ENCODE results near the gene PTPRG. TPM values are rescaled to one million over a fixed set of nuclear protein-coding genes. Genes with fewer than 3 reads are reported as not detected.

Gene PTPRG
- total RNA-seq, 1 donor from 2014 or later, result 39.6 TPM

GRCh38 chr3:61646851-61647525, 85.6 kb downstream of the PTPRG start:
- no peak overlapping the region for H2AFZ ChIP-seq (ENCODE audit: low read depth, low read length)
- no peak overlapping the region for H3K27ac Mint-ChIP-seq (ENCODE audit: unreplicated experiment)
- H3K4me1 Mint-ChIP-seq (ENCODE audit: low read depth, unreplicated experiment), result no peaks in the 10 kb centered on the region
- H3K36me3 ChIP-seq (ENCODE audit: insufficient read depth, low read length), result no peaks in the 10 kb centered on the region
- no peak overlapping the region for H3K4me3 Mint-ChIP-seq (ENCODE audit: unreplicated experiment)
- H4K20me1 ChIP-seq (ENCODE audit: insufficient read depth, low read length), result peaks cover 36% of the 10 kb centered on the region
- H3K4me1 ChIP-seq (ENCODE audit: insufficient read depth, low read length), result no peaks in the 10 kb centered on the region
- H3K9me3 ChIP-seq (ENCODE audit: insufficient read depth, low read depth, low read length), result no peaks in the 10 kb centered on the region
- no peak for FAIRE-seq
- H3K27me3 ChIP-seq (ENCODE audit: insufficient read depth, low read length), result no peaks in the 10 kb centered on the region
- no peak overlapping the region for H3K27ac ChIP-seq (ENCODE audit: low read depth, low read length)
- no peak overlapping the region for H3K4me2 ChIP-seq (ENCODE audit: low read length)
- no peak for TF ChIP-seq EZH2 (IDR thresholded peaks at IDR 0.05; ENCODE audit: insufficient read depth, low read length)
- TF ChIP-seq CTCF (IDR thresholded peaks at IDR 0.05; ENCODE audit: insufficient read depth, low read depth, low read length), result no peak
- H3K9me3 Mint-ChIP-seq (ENCODE audit: unreplicated experiment), result peaks cover 6% of the 10 kb centered on the region
- DNase-seq (ENCODE audit: low read depth), result no peak
- H3K36me3 Mint-ChIP-seq (ENCODE audit: low read depth, unreplicated experiment), result peaks cover 5% of the 10 kb centered on the region
- no peak overlapping the region for H3K9ac ChIP-seq (ENCODE audit: low read length)
- peaks cover 26% of the 10 kb centered on the region for H3K79me2 ChIP-seq (ENCODE audit: insufficient read depth, low read length)
- no peak overlapping the region for H3K4me3 ChIP-seq (ENCODE audit: insufficient read depth, low read depth, low read length)
- no peaks in the 10 kb centered on the region for H3K27me3 Mint-ChIP-seq (ENCODE audit: low read depth, unreplicated experiment)

- no peak overlapping the region for H3K4me3 ChIP-seq (ENCODE audit: insufficient read depth, low read depth, low read length)
- FAIRE-seq, result no peak
Observed at GRCh38 chr3:61648481-61648880, 87.1 kb downstream of the PTPRG start.

More at GRCh38 chr3:61648481-61648880, 87.1 kb downstream of the PTPRG start:
- Mint-ChIP-seq H3K4me3 (ENCODE audit: unreplicated experiment) (no peak overlapping the region), H3K27ac (ENCODE audit: unreplicated experiment) (no peak overlapping the region), H3K36me3 (ENCODE audit: low read depth, unreplicated experiment) (peaks cover 5% of the 10 kb centered on the region), H3K4me1 (ENCODE audit: low read depth, unreplicated experiment) (no peaks in the 10 kb centered on the region), H3K27me3 (ENCODE audit: low read depth, unreplicated experiment) (no peaks in the 10 kb centered on the region), H3K9me3 (ENCODE audit: unreplicated experiment) (peaks cover 6% of the 10 kb centered on the region)
- no peak for TF ChIP-seq EZH2 (IDR thresholded peaks at IDR 0.05; ENCODE audit: insufficient read depth, low read length)
- no peak for TF ChIP-seq CTCF (IDR thresholded peaks at IDR 0.05; ENCODE audit: insufficient read depth, low read depth, low read length)
- Histone ChIP-seq H3K36me3 (ENCODE audit: insufficient read depth, low read length) (no peaks in the 10 kb centered on the region), H3K4me1 (ENCODE audit: insufficient read depth, low read length) (no peaks in the 10 kb centered on the region), H3K79me2 (ENCODE audit: insufficient read depth, low read length) (peaks cover 20% of the 10 kb centered on the region), H2AFZ (ENCODE audit: low read depth, low read length) (no peak overlapping the region), H3K4me2 (ENCODE audit: low read length) (no peak overlapping the region), H3K9ac (ENCODE audit: low read length) (no peak overlapping the region), H4K20me1 (ENCODE audit: insufficient read depth, low read length) (peaks cover 29% of the 10 kb centered on the region), H3K27me3 (ENCODE audit: insufficient read depth, low read length) (no peaks in the 10 kb centered on the region), H3K9me3 (ENCODE audit: insufficient read depth, low read depth, low read length) (no peaks in the 10 kb centered on the region), H3K27ac (ENCODE audit: low read depth, low read length) (no peak overlapping the region)
- DNase-seq (ENCODE audit: low read depth), result no peak
